Activated B cell treated with CpG ODN at 0.5 μM for 24 hours (primary cell): ENCODE measurements around the gene TMUB2. TPM values are rescaled to one million over a fixed set of nuclear protein-coding genes. Genes with fewer than 3 reads are reported as not detected.

Experiments
- ATAC-seq: fragments of 200-7000 bp; cut with Tn5 transposase; one replicate; pipeline ENCODE4 v1.10.0; 2021; ENCODE audit warnings: low read depth, mild to moderate bottlenecking, moderate library complexity
- CTCF ChIA-PET: fragments of 350-600 bp; sonication (Branson Sonifier 250); formaldehyde crosslinking; loops from one replicate; lab custom pipeline; 2021; ENCODE audit warnings: antibody characterized with exemption; lab: Charles Lee
- POLR2A ChIA-PET: fragments of 350-600 bp; sonication (Branson Sonifier 250); formaldehyde crosslinking; loops from one replicate; lab custom pipeline; 2021; ENCODE audit warnings: antibody characterized with exemption; lab: Charles Lee
- DNase-seq: peaks from one replicate; pipeline ENCODE4 v3.0.0; 2022
- H3K27ac Mint-ChIP-seq: one replicate; pipeline ENCODE4 v1.8.0; 2020; ENCODE audit warnings: mixed read lengths
- H3K27me3 Mint-ChIP-seq: one replicate; pipeline ENCODE4 v1.8.0; 2021; ENCODE audit warnings: mixed read lengths
- H3K36me3 Mint-ChIP-seq: one replicate; pipeline ENCODE4 v1.8.0; 2021; ENCODE audit warnings: low read depth, mixed read lengths
- H3K4me1 Mint-ChIP-seq: one replicate; pipeline ENCODE4 v1.8.0; 2021; ENCODE audit warnings: mixed read lengths
- H3K4me3 Mint-ChIP-seq: one replicate; pipeline ENCODE4 v1.8.0; 2020; ENCODE audit warnings: mild to moderate bottlenecking, mixed read lengths
- H3K9me3 Mint-ChIP-seq: one replicate; pipeline ENCODE4 v1.8.0; 2020; ENCODE audit warnings: mixed read lengths
- intact Hi-C: fragments of 100-400 bp; cut with micrococcal nuclease; formaldehyde crosslinking; loops from one replicate; pipeline ENCODE4 v1.15.1; 2024
- total RNA-seq: library from RNA; stranded (reverse); gene quantifications from 2 replicates; pipeline ENCODE4 v1.2.3, GENCODE V29; 2022
- TF ChIP-seq, protein P1 (sequence below): fragments of 200-600 bp; IDR thresholded peaks from one replicate; pipeline ENCODE4 v1.8.0; 2022; ENCODE audit warnings: antibody characterized with exemption, mild to moderate bottlenecking

The TMUB2 gene
- total RNA-seq, 1 donor from 2014 or later: 36.0 TPM

DNA sequence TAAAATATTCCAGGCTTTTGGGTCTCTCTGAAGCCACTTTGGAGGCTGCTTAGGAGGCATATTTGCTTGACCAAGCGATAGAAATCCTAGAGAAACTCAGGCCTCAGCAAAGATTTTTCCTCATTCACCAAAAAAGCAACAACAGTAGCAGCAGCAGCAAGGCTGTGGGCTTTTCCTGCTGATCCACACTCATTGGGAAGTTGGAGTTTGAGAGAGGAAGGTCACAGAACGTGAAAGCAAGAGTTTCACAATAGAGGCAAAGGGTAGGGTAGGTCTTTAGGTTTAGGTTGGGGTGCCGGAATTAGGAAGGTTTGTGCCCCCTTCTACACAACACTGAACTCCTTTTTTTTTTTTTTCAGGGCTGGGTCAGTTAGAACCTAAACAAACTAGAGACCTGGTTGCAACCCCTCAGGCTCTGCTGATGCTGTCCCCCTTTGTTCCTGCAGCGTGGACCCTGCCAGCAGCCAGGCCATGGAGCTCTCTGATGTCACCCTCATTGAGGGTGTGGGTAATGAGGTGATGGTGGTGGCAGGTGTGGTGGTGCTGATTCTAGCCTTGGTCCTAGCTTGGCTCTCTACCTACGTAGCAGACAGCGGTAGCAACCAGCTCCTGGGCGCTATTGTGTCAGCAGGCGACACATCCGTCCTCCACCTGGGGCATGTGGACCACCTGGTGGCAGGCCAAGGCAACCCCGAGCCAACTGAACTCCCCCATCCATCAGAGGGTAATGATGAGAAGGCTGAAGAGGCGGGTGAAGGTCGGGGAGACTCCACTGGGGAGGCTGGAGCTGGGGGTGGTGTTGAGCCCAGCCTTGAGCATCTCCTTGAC, 2.0 kb downstream of the TMUB2 start:
- Mint-ChIP-seq H3K4me3 (peak overlapping the region; percentile 99), H3K4me1 (peaks cover 41% of the 10 kb centered on the region), H3K27me3 (no peaks in the 10 kb centered on the region), H3K9me3 (no peaks in the 10 kb centered on the region), H3K36me3 (peaks cover 54% of the 10 kb centered on the region), H3K27ac (peak overlapping the region; percentile 11)
- TF ChIP-seq, protein P1, sequence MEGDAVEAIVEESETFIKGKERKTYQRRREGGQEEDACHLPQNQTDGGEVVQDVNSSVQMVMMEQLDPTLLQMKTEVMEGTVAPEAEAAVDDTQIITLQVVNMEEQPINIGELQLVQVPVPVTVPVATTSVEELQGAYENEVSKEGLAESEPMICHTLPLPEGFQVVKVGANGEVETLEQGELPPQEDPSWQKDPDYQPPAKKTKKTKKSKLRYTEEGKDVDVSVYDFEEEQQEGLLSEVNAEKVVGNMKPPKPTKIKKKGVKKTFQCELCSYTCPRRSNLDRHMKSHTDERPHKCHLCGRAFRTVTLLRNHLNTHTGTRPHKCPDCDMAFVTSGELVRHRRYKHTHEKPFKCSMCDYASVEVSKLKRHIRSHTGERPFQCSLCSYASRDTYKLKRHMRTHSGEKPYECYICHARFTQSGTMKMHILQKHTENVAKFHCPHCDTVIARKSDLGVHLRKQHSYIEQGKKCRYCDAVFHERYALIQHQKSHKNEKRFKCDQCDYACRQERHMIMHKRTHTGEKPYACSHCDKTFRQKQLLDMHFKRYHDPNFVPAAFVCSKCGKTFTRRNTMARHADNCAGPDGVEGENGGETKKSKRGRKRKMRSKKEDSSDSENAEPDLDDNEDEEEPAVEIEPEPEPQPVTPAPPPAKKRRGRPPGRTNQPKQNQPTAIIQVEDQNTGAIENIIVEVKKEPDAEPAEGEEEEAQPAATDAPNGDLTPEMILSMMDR: no peak
- ATAC-seq (no peak), DNase-seq (no peak)
- ChIA-PET CTCF (interaction anchor here (0.7 to 1.0 kb wide), 2 partner anchors 31 to 140 kb away, joined by 3 read pairs; partner anchors contain the start of gene UBTF), POLR2A (interaction anchor here (0.5 to 6.6 kb wide), 4 partner anchors 10 to 439 kb away, joined by 3 to 94 read pairs (median 24); partner anchors contain the start of genes ATXN7L3 and UBTF)
- intact Hi-C loops: no loop called here

DNA sequence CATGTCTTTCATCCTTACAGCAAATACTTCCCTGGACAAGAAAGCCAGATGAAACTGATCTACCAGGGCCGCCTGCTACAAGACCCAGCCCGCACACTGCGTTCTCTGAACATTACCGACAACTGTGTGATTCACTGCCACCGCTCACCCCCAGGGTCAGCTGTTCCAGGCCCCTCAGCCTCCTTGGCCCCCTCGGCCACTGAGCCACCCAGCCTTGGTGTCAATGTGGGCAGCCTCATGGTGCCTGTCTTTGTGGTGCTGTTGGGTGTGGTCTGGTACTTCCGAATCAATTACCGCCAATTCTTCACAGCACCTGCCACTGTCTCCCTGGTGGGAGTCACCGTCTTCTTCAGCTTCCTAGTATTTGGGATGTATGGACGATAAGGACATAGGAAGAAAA, 3.7 kb downstream of the TMUB2 start:
- H3K9me3 Mint-ChIP-seq: no peaks in the 10 kb centered on the region
- H3K4me3 Mint-ChIP-seq: peak overlapping the region; percentile 5
- intact Hi-C loops: no loop called here
- peaks cover 25% of the 10 kb centered on the region for H3K4me1 Mint-ChIP-seq
- ChIA-PET POLR2A (interaction anchor here (6.6 kb wide), 1 partner anchor 9 kb away, joined by 94 read pairs; the partner anchor contains the start of gene ATXN7L3), CTCF (no interaction called here)
- H3K27ac Mint-ChIP-seq: peak overlapping the region; percentile 35
- peaks cover 70% of the 10 kb centered on the region for H3K36me3 Mint-ChIP-seq
- TF ChIP-seq, protein P1: no peak
- no peaks in the 10 kb centered on the region for H3K27me3 Mint-ChIP-seq
- DNase-seq (no peak), ATAC-seq (no peak)

DNA sequence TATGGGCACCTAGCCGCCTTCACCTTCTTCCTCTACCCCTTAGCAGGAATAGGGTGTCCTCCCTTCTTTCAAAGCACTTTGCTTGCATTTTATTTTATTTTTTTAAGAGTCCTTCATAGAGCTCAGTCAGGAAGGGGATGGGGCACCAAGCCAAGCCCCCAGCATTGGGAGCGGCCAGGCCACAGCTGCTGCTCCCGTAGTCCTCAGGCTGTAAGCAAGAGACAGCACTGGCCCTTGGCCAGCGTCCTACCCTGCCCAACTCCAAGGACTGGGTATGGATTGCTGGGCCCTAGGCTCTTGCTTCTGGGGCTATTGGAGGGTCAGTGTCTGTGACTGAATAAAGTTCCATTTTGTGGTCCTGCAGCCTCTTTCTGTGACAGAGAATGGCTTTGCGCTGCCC, 4.6 kb downstream of the TMUB2 start:
- ATAC-seq (no peak), DNase-seq (no peak)
- POLR2A ChIA-PET: interaction anchor here (0.6 to 6.6 kb wide), 2 partner anchors 8 to 35 kb away, joined by 5 to 94 read pairs; partner anchors contain the start of gene ATXN7L3
- TF ChIP-seq, protein P1: no peak
- no peaks in the 10 kb centered on the region for H3K27me3 Mint-ChIP-seq
- no peaks in the 10 kb centered on the region for H3K9me3 Mint-ChIP-seq
- no peak overlapping the region for H3K27ac Mint-ChIP-seq
- no peak overlapping the region for H3K4me3 Mint-ChIP-seq
- peaks cover 75% of the 10 kb centered on the region for H3K36me3 Mint-ChIP-seq
- peaks cover 20% of the 10 kb centered on the region for H3K4me1 Mint-ChIP-seq
- intact Hi-C loops: no loop called here
- CTCF ChIA-PET: no interaction called here

DNA sequence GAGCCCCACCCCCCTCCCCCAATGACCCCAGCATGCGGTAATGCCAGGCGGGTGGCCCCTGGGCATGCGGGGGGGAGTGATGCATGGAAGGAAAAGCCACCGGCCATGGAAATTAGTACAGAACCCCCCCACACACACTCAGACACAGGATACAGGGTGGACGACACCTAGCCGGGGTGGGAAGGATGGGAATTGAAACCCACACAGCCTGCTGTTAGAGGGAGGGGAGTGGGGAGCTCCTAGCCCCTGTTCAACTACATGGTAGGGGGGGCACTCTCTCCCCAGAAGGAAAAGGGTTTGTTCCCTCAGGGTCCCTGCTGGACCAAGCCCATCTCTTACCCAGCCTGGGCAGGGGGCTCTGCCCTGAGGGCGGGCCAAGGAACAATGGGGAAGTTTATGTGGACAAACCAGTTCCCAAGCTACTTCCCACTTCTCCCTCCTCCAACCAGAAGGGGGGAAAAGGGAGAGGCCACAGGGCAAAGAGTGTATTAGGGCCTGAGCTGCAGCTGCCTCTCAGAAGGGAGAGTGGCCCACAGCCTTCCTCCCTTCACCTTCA, 5.2 kb downstream of the TMUB2 start:
- TF ChIP-seq, protein P1: no peak
- H3K36me3 Mint-ChIP-seq: peaks cover 73% of the 10 kb centered on the region
- no peak overlapping the region for H3K27ac Mint-ChIP-seq
- H3K27me3 Mint-ChIP-seq: no peaks in the 10 kb centered on the region
- intact Hi-C loops: no loop called here
- H3K9me3 Mint-ChIP-seq: no peaks in the 10 kb centered on the region
- ChIA-PET CTCF (no interaction called here), POLR2A (no interaction called here)
- DNase-seq: no peak
- no peak overlapping the region for H3K4me3 Mint-ChIP-seq
- H3K4me1 Mint-ChIP-seq: peaks cover 17% of the 10 kb centered on the region
- no peak for ATAC-seq

DNA sequence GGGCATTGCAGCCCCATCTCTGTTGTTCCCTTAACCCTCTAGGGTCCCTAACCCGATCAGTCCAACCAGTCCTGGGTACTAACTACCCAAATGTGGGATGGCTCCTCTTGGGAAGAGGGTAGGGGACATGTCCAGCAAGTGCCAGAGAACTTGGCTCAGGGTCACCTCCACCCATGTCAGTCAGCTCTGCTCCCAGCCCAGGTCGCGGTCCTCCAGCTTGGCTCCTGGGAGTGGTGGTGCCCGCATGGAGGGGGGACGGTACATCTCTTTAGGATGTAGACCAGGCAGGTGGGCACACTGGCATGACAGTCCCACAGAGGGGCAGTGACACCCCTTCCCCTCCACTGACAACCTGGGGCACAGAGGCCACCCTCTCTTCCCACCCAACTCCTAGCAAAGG, 6.0 kb downstream of the TMUB2 start:
- TF ChIP-seq, protein P1: no peak
- H3K4me3 Mint-ChIP-seq: no peak overlapping the region
- H3K27ac Mint-ChIP-seq: no peak overlapping the region
- intact Hi-C loops: no loop called here
- DNase-seq (no peak), ATAC-seq (peak; percentile 8)
- no peaks in the 10 kb centered on the region for H3K9me3 Mint-ChIP-seq
- H3K4me1 Mint-ChIP-seq: peaks cover 15% of the 10 kb centered on the region
- no peaks in the 10 kb centered on the region for H3K27me3 Mint-ChIP-seq
- ChIA-PET POLR2A (no interaction called here), CTCF (no interaction called here)
- H3K36me3 Mint-ChIP-seq: peaks cover 74% of the 10 kb centered on the region
